GM12878 (cell line): Measurements from ENCODE around the gene SCTR. TPM values are rescaled to one million over a fixed set of nuclear protein-coding genes. Genes with fewer than 3 reads are reported as not detected.

Experiments
- ATAC-seq: fragments of 200-7000 bp; cut with Tn5 transposase; 3 replicates; pipeline ENCODE4 v1.9.1; 2020; ENCODE audit warnings: mild to moderate bottlenecking, moderate library complexity
- BruUV-seq: library from RNA; stranded (reverse); fragments of 400-500 nt; replicated peaks from 2 replicates; lab custom pipeline; 2021; lab: Mats Ljungman, UMichigan
- CTCF ChIA-PET: fragments of 300-600 bp; sonication (Branson Sonifier 250); formaldehyde crosslinking; extraction: SDS; loops from one replicate; lab custom pipeline; 2021; ENCODE audit warnings: inconsistent platforms; lab: Yijun Ruan, JAX
- POLR2A ChIA-PET: fragments of 350-600 bp; formaldehyde crosslinking; extraction: SDS; loops from one replicate; lab custom pipeline; 2021; ENCODE audit warnings: inconsistent platforms; lab: Charles Lee
- RAD21 ChIA-PET: fragments of 300-600 bp; sonication (Branson Sonifier 250); formaldehyde crosslinking; loops from one replicate; lab custom pipeline; 2023; ENCODE audit warnings: antibody characterized with exemption; ENCODE audit not compliant: unreplicated experiment; lab: Charles Lee
- SMC1A ChIA-PET: fragments of 300-600 bp; sonication (Branson Sonifier 250); formaldehyde crosslinking; loops from one replicate; lab custom pipeline; 2023; ENCODE audit not compliant: unreplicated experiment, uncharacterized antibody; lab: Charles Lee
- DNase-seq: peaks from one replicate; pipeline ENCODE4 v3.0.0-alpha.2; 2011; ENCODE audit warnings: low read depth, low spot score
- FAIRE-seq: peaks from 3 replicates; lab custom pipeline; 2011; peaks lifted over from hg19 to GRCh38; lab: Jason Lieb, UNC
- H2AFZ ChIP-seq: 2 replicates; pipeline ENCODE4 v1.6.0; 2011; ENCODE audit warnings: low read depth, low read length, control low read depth; ENCODE audit not compliant: control insufficient read depth
- H3K27ac ChIP-seq: 2 replicates; pipeline ENCODE4 v1.5.1; 2011; ENCODE audit warnings: control low read depth; ENCODE audit not compliant: control insufficient read depth, insufficient read depth
- H3K27me3 ChIP-seq, 2 experiments: replicated peaks in 1 of 2; 2 replicates each; pipeline versions ENCODE4 v1.6.0 to v1.6.1; 2011; ENCODE audit warnings: low read length in 1 of 2; ENCODE audit not compliant: control insufficient read depth in 2 of 2, insufficient read depth in 2 of 2
- H3K36me3 ChIP-seq, 2 experiments: 2 replicates each; pipeline ENCODE4 v1.5.1; 2011; ENCODE audit warnings: low read length in 1 of 2; ENCODE audit not compliant: control insufficient read depth in 2 of 2, insufficient read depth in 2 of 2
- H3K4me1 ChIP-seq: 2 replicates; pipeline ENCODE4 v1.6.1; 2011; ENCODE audit warnings: mild to moderate bottlenecking, low read length, moderate library complexity, mixed read lengths; ENCODE audit not compliant: control insufficient read depth, insufficient read depth
- H3K4me2 ChIP-seq: 2 replicates; pipeline ENCODE4 v1.6.0; 2011; ENCODE audit warnings: control low read depth; ENCODE audit not compliant: control insufficient read depth, insufficient read depth
- H3K4me3 ChIP-seq: fragments of 200-600 bp; sonication (generic); 2 replicates; pipeline ENCODE4 v1.5.1; 2016
- H3K79me2 ChIP-seq: 2 replicates; pipeline ENCODE4 v1.6.0; 2011; ENCODE audit warnings: low read length; ENCODE audit not compliant: control insufficient read depth, insufficient read depth
- H3K9ac ChIP-seq: 2 replicates; pipeline ENCODE4 v1.8.0; 2011; ENCODE audit warnings: low read length, control low read depth, mixed read lengths; ENCODE audit not compliant: control insufficient read depth, insufficient read depth
- H3K9me3 ChIP-seq: replicated peaks from 3 replicates; pipeline ENCODE4 v1.5.1; 2011; ENCODE audit warnings: mild to moderate bottlenecking, low read length; ENCODE audit not compliant: control insufficient read depth, insufficient read depth
- H4K20me1 ChIP-seq: 2 replicates; pipeline ENCODE4 v1.6.0; 2011; ENCODE audit not compliant: control insufficient read depth, insufficient read depth
- CHD1 ChIP-seq: IDR thresholded peaks from 2 replicates; pipeline ENCODE4 v1.6.1; 2012; ENCODE audit warnings: low read depth, low read length, improper control_type of control experiment
- FOXM1 ChIP-seq: IDR thresholded peaks from 2 replicates; pipeline ENCODE4 v1.6.1; 2012; ENCODE audit warnings: low read depth, mild to moderate bottlenecking, inconsistent platforms, low read length, moderate library complexity
- IKZF2 ChIP-seq, 2 experiments: fragments of 450-650 bp; IDR thresholded peaks; 2 replicates each; pipeline ENCODE4 v1.6.1; 2017; ENCODE audit warnings: mild to moderate bottlenecking in 2 of 2, moderate library complexity in 2 of 2
- RAD21 ChIP-seq: IDR thresholded peaks from 2 replicates; pipeline ENCODE4 v1.6.1; 2011; ENCODE audit warnings: mild to moderate bottlenecking, low read depth, low read length, moderate library complexity; ENCODE audit not compliant: insufficient read depth
- SP1 ChIP-seq: IDR thresholded peaks from one replicate; pipeline ENCODE4 v1.6.1; 2011; ENCODE audit warnings: low read depth, low read length
- STAT1 ChIP-seq: fragments of 450-650 bp; conservative IDR thresholded peaks from 2 replicates; pipeline ENCODE4 v1.6.1; 2014; ENCODE audit warnings: antibody characterized with exemption, mild to moderate bottlenecking
- TCF12 ChIP-seq: IDR thresholded peaks from 2 replicates; pipeline ENCODE4 v1.6.1; 2011; ENCODE audit warnings: low read depth, mild to moderate bottlenecking, low read length
- TCF7 ChIP-seq: IDR thresholded peaks from 2 replicates; pipeline ENCODE4 v1.6.1; 2014; ENCODE audit warnings: antibody characterized with exemption, borderline replicate concordance
- YY1 ChIP-seq: IDR thresholded peaks from 2 replicates; pipeline ENCODE4 v1.6.1; 2011; ENCODE audit warnings: low read depth, mild to moderate bottlenecking, low read length
- ZNF274 ChIP-seq: IDR thresholded peaks from one replicate; pipeline ENCODE4 v1.8.0; 2011; ENCODE audit not compliant: insufficient read length, insufficient read depth
- WGBS: methylation state at CpG from one replicate; pipeline ENCODE4 v1.1.6; 2016; ENCODE audit warnings: low lambda C conversion rate; ENCODE audit not compliant: insufficient replicate concordance, insufficient coverage; ENCODE audit errors: missing lambda C conversion rate; 5-methylcytosine and 5-hydroxymethylcytosine counted together
- in situ Hi-C: fragments of 300-500 bp; cut with MboI; formaldehyde crosslinking; loops from 9 replicates; pipeline ENCODE4 v1.14.3; 2018; ENCODE audit warnings: mixed read lengths
- intact Hi-C: fragments of 100-400 bp; cut with micrococcal nuclease; formaldehyde crosslinking; loops from one replicate; pipeline ENCODE4 v1.14.2; 2022; ENCODE audit not compliant: unreplicated experiment
- polyA plus RNA-seq, 11 experiments: library from polyadenylated mRNA; depleted of rRNA in 4 of 11; unstranded in 6 of 11; stranded (reverse) in 5 of 11; fragments of >200 nt; fragmentation: Nextera tagmentation in 4 of 11; fragmentation: Illumina TruSeq in 1 of 11; extraction: Ambion mirVana in 4 of 11; extraction: Trizol in 1 of 11; gene quantifications; 1 replicate in 1 of 11; 2 replicates in 10 of 11; pipeline versions ENCODE4 v1.2.1 to v1.2.3, GENCODE V29; 2011 to 2016; ENCODE audit warnings: inconsistent platforms in 2 of 11, missing spikeins in 2 of 11, low read depth in 1 of 11
- total RNA-seq, 4 experiments: library from RNA; depleted of rRNA in 3 of 4; stranded (reverse); fragments of >200 nt in 3 of 4; fragmentation: Illumina TruSeq in 1 of 4; extraction: Trizol in 1 of 4; gene quantifications; 2 replicates each; pipeline versions ENCODE4 v1.2.1 to v1.2.3, GENCODE V29; 2013 to 2021
- TF ChIP-seq, protein P1 (sequence below): fragments of 450-650 bp; formaldehyde crosslinking; IDR thresholded peaks from 2 replicates; pipeline ENCODE4 v1.4.0; 2020; ENCODE audit warnings: mild to moderate bottlenecking, moderate library complexity
- TF ChIP-seq, protein P2 (sequence below): fragments of 450-650 bp; IDR thresholded peaks from 2 replicates; pipeline ENCODE4 v1.6.1; 2016; ENCODE audit warnings: mild to moderate bottlenecking

The SCTR gene
- total and polyA plus RNA-seq, 10 of the 15 experiments (the other 5 are each of a cell fraction or from before 2014, with no cell fraction given): 0.26 TPM; not detected in 9

DNA sequence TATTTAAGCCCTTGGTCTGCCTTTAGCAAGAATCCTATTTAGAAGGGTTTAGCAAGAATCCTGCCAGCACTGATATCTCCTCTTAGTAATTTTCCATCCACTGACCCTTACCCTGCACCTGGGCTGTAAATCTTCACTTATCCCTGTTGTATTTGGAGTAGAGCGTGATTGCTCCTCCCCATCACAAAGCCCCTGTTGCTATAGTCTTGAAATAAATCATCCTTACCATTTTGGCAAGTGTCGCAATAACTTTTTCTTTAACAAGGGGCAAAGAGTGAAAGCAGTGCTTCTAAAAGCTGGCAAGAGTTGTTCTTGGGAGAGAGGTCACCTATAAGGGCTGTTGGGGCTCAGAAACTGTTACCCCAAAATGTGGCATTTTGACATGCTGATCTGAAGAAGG lies 3.7 kb upstream of the SCTR start:
- peaks cover under 1% of the 10 kb centered on the region; the same call in 1 of the 3 replicates for H3K9me3 ChIP-seq
- FAIRE-seq: no peak
- no peak overlapping the region for H2AFZ ChIP-seq
- 51% methylated on average over 2 of the region's 2 CpGs for WGBS
- ChIA-PET POLR2A (no interaction called here), SMC1A (no interaction called here), RAD21 (no interaction called here), CTCF (interaction anchor here (0.6 to 1.6 kb wide), 2 partner anchors 11 to 20 kb away, joined by 4 to 6 read pairs; no protein-coding TSS in a partner anchor)
- H3K27ac ChIP-seq: no peak overlapping the region
- H4K20me1 ChIP-seq: no peaks in the 10 kb centered on the region
- peaks cover 3% of the 10 kb centered on the region in 2 experiments; a peak in 2 of 4 replicates for H3K27me3 ChIP-seq
- no peak overlapping the region for H3K9ac ChIP-seq
- no peaks in the 10 kb centered on the region for H3K4me1 ChIP-seq
- no peaks in the 10 kb centered on the region for H3K79me2 ChIP-seq
- no peak for ATAC-seq
- no peak overlapping the region for H3K4me2 ChIP-seq
- no peak overlapping the region for H3K4me3 ChIP-seq
- no peak for TF ChIP-seq STAT1
- TF ChIP-seq TCF7: no peak
- TF ChIP-seq CHD1: no peak
- TF ChIP-seq RAD21: no peak
- no peak for TF ChIP-seq YY1
- TF ChIP-seq, protein P1, sequence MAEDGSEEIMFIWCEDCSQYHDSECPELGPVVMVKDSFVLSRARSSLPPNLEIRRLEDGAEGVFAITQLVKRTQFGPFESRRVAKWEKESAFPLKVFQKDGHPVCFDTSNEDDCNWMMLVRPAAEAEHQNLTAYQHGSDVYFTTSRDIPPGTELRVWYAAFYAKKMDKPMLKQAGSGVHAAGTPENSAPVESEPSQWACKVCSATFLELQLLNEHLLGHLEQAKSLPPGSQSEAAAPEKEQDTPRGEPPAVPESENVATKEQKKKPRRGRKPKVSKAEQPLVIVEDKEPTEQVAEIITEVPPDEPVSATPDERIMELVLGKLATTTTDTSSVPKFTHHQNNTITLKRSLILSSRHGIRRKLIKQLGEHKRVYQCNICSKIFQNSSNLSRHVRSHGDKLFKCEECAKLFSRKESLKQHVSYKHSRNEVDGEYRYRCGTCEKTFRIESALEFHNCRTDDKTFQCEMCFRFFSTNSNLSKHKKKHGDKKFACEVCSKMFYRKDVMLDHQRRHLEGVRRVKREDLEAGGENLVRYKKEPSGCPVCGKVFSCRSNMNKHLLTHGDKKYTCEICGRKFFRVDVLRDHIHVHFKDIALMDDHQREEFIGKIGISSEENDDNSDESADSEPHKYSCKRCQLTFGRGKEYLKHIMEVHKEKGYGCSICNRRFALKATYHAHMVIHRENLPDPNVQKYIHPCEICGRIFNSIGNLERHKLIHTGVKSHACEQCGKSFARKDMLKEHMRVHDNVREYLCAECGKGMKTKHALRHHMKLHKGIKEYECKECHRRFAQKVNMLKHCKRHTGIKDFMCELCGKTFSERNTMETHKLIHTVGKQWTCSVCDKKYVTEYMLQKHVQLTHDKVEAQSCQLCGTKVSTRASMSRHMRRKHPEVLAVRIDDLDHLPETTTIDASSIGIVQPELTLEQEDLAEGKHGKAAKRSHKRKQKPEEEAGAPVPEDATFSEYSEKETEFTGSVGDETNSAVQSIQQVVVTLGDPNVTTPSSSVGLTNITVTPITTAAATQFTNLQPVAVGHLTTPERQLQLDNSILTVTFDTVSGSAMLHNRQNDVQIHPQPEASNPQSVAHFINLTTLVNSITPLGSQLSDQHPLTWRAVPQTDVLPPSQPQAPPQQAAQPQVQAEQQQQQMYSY (CRISPR knock-in tag): no peak
- no peak for TF ChIP-seq IKZF2 (IDR thresholded peaks at IDR 0.05)
- no peak for TF ChIP-seq FOXM1
- no peak for TF ChIP-seq ZNF274
- TF ChIP-seq, protein P2, sequence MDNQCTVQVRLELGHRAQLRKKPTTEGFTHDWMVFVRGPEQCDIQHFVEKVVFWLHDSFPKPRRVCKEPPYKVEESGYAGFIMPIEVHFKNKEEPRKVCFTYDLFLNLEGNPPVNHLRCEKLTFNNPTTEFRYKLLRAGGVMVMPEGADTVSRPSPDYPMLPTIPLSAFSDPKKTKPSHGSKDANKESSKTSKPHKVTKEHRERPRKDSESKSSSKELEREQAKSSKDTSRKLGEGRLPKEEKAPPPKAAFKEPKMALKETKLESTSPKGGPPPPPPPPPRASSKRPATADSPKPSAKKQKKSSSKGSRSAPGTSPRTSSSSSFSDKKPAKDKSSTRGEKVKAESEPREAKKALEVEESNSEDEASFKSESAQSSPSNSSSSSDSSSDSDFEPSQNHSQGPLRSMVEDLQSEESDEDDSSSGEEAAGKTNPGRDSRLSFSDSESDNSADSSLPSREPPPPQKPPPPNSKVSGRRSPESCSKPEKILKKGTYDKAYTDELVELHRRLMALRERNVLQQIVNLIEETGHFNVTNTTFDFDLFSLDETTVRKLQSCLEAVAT: no peak
- no peak for TF ChIP-seq SP1
- no peak for TF ChIP-seq TCF12
- DNase-seq: no peak
- no TSS peak for BruUV-seq
- in situ Hi-C loops (no loop called here), intact Hi-C loops (no loop called here)
- H3K36me3 ChIP-seq: no peaks in the 10 kb centered on the region
